Duodenal mucosa (tissue), 2 donors: Measurements from ENCODE around the gene SLC35A4.

Source experiments
- H3K27ac ChIP-seq: one replicate; pipeline ENCODE4 v1.7.0; 2013; ENCODE audit warnings: low read depth, low read length
- H3K27me3 ChIP-seq, 2 donors: one replicate each; pipeline ENCODE4 v1.7.0; 2013; ENCODE audit warnings: low read length in 2 of 2, control low read depth in 1 of 2; ENCODE audit not compliant: insufficient read depth in 2 of 2, control insufficient read depth in 1 of 2
- H3K36me3 ChIP-seq, 2 donors: one replicate each; pipeline ENCODE4 v1.7.0; 2013; ENCODE audit warnings: low read length in 2 of 2, control low read depth in 1 of 2; ENCODE audit not compliant: insufficient read depth in 2 of 2, control insufficient read depth in 1 of 2
- H3K4me1 ChIP-seq, 2 donors: one replicate each; pipeline ENCODE4 v1.7.0; 2013; ENCODE audit warnings: low read length in 2 of 2, control low read depth in 1 of 2; ENCODE audit not compliant: insufficient read depth in 2 of 2, control insufficient read depth in 1 of 2
- H3K4me3 ChIP-seq, 2 donors: one replicate each; pipeline ENCODE4 v1.7.0; 2013; ENCODE audit warnings: low read length in 2 of 2, low read depth in 1 of 2
- H3K9ac ChIP-seq, 2 donors: one replicate each; pipeline ENCODE4 v1.7.0; 2013; ENCODE audit warnings: low read length in 2 of 2, low read depth in 1 of 2
- H3K9me3 ChIP-seq, 2 donors: one replicate each; pipeline ENCODE4 v1.7.0; 2013; ENCODE audit warnings: low read length in 2 of 2, control low read depth in 1 of 2; ENCODE audit not compliant: control insufficient read depth in 1 of 2

SLC35A4 gene, protein sequence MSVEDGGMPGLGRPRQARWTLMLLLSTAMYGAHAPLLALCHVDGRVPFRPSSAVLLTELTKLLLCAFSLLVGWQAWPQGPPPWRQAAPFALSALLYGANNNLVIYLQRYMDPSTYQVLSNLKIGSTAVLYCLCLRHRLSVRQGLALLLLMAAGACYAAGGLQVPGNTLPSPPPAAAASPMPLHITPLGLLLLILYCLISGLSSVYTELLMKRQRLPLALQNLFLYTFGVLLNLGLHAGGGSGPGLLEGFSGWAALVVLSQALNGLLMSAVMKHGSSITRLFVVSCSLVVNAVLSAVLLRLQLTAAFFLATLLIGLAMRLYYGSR

DNA sequence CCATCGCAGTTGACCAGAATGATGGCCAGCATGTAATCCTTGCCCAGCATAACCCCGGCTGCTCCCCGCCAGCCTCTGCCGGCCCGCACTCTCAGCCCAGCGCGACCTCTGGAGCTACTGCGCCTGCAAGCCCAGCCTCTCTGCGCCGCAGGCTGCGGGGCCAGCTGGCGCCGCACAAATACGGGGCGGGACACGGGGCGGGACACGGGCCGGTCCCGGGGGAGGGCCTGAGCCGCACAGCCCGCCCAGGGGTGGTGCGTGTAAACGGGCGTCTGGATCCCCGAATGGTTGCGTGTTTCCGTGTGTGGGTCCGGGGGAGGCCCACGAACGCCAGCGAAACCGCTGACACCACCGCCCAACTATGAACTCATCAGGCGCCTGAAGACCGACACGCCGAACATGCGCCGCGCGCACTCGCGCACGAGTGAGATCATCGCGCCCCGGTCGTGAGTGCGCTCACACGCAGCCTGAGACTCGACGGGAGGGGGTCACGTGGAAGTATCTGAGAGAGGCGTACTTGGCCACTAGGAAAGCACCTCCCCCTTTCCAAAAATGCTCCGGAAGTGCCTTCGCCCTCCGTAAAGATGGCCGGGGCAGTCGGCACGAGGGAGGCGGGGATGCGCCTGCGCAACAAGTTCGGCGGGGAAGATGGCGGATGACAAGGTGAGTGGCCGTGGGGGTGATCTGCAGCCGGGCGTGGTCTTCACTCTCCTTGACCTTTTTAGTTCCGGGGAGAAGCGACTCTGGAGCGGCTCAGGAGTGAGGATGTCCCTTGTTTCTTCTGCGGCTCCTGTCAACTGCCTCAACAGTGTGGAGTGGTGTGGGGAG lies at the start of gene SLC35A4, which contains the start of gene APBB3:
Gene SLC35A4 (plus strand): TSS at position 633 of the 828 bp plus-strand sequence. CDS start 2,342 bp downstream, outside the sequence.
Gene APBB3 (minus strand): TSS at position 403 of the 828 bp plus-strand sequence. CDS start 353 bp downstream, at position 50.
- Histone ChIP-seq H3K9me3 (no peaks in the 10 kb centered on the region), H3K9ac (peak within 1 kb of the TSS; percentile 92 to 99), H3K36me3 (peaks cover 9 to 30% of the 10 kb centered on the region in 2 donors), H3K27ac (peak within 1 kb of the TSS; percentile 94), H3K4me3 (peak within 1 kb of the TSS; percentile 79 to 98), H3K4me1 (peaks cover 31 to 41% of the 10 kb centered on the region in 2 donors), H3K27me3 (no peaks in the 10 kb centered on the region)

DNA sequence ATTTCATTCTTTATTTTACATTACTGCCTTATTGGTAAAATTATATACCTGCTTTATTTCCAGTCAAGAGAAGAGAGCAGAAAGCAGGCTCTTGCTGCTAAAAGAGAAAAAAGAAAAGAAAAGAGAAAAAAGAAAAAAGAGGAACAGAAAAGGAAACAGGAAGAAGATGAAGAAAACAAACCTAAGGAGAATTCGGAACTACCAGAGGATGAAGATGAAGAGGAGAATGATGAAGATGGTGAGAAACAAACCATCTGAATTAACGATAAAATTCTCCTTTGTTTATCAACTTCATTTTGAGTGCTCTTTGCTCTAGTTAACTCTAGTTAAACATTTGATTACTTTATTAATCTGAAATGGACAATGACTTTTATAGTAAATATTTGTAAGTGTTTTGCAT lies 40.6 kb upstream of the SLC35A4 start:
- H3K9me3 ChIP-seq = no peaks in the 10 kb centered on the region
- no peak overlapping the region for H3K4me3 ChIP-seq
- H3K36me3 ChIP-seq = peaks cover 34 to 45% of the 10 kb centered on the region in 2 donors
- no peak overlapping the region for H3K27ac ChIP-seq
- H3K9ac ChIP-seq = no peak overlapping the region
- no peaks in the 10 kb centered on the region for H3K4me1 ChIP-seq
- no peaks in the 10 kb centered on the region for H3K27me3 ChIP-seq

DNA sequence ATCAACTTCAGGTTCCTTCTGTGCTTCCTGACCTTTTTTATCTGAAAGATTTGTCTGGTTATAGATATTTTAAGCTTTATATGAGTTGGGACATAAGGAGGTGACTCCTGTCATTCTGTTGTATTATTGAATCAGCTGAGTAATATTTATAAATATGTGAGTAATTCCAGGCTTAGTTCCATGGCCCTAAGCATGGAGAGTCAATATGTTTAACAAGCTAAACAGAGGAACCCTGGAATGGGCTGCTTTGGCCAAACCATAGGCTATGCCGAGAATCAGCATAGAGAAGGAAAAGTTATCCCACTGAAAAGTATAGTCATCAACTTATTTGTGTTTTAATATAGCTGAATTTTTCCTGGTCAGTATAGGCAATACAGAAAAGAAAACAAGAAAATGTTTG lies 24.4 kb upstream of the SLC35A4 start:
- Histone ChIP-seq H3K27me3 (no peaks in the 10 kb centered on the region), H3K9me3 (no peaks in the 10 kb centered on the region), H3K4me3 (no peak overlapping the region), H3K36me3 (peaks cover 43 to 59% of the 10 kb centered on the region in 2 donors), H3K27ac (no peak overlapping the region), H3K9ac (no peak overlapping the region), H3K4me1 (peaks cover 5 to 8% of the 10 kb centered on the region in 2 donors)

DNA sequence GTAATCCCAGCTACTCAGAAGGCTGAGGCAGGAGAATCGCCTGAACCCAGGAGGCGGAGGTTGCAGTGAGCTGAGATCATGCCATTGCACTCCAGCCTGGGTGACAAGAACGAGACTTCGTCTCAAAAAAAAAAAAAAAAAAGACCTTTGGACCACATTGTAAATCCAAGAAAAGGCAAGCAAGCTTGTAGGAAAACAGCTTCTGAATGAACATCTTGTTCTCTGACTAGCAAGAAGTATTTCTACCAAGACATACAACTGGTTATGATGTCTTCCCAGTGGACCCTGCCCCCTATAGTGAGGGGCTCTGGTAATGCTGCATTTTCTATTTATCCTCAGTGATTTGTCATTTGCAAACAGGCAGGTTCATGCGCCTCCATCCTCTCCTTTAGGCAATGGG lies 21.7 kb upstream of the SLC35A4 start:
- peaks cover 37 to 48% of the 10 kb centered on the region in 2 donors for H3K36me3 ChIP-seq
- no peak overlapping the region for H3K9ac ChIP-seq
- H3K4me1 ChIP-seq = peaks cover 22% of the 10 kb centered on the region in 2 donors
- no peaks in the 10 kb centered on the region for H3K27me3 ChIP-seq
- no peaks in the 10 kb centered on the region for H3K9me3 ChIP-seq
- peak overlapping the region; percentile 17 for H3K27ac ChIP-seq
- H3K4me3 ChIP-seq = no peak overlapping the region

DNA sequence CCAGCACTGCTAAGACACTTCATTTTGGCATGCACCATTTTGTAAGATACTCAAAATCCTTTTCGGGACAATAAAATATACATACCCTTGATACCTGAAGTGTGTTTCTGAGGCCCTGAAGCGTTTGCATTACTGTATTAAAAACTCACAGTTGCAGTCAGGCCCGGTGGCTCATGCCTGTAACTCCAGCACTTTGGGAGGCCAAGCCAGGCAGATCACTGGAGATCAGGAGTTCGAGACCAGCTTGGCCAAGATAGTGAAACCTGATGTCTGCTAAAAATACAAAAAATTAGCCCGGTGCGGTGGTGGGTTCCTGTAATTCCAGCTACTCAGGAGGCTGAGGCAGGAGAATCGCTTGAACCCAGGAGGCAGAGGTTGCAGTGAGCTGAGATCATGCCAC lies 19.6 kb upstream of the SLC35A4 start:
- Histone ChIP-seq H3K4me1 (peaks cover 41 to 42% of the 10 kb centered on the region in 2 donors), H3K36me3 (peaks cover 20 to 37% of the 10 kb centered on the region in 2 donors)

DNA sequence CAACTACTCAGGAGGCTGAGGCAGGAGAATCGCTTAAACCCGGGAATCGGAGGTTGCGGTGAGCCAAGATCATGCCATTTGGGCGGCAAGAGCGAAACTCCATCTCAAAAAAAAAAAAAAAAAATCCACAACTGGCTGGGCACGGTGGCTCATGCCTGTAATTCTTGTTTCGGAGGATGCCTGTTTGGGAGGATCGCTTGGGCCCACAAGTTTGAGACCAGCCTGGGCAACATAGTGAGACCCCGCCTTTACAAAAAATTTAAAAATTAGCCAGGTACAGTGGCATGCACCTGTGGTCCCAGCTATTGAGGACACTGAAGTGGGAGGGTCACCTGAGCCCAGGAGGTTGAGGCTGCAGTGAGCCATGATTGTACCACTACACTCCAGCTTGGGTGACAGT lies 19.0 kb upstream of the SLC35A4 start:
- Histone ChIP-seq H3K9ac (no peak overlapping the region), H3K9me3 (no peaks in the 10 kb centered on the region), H3K27me3 (no peaks in the 10 kb centered on the region), H3K27ac (no peak overlapping the region), H3K4me3 (no peak overlapping the region), H3K36me3 (peaks cover 20 to 39% of the 10 kb centered on the region in 2 donors), H3K4me1 (peaks cover 41 to 42% of the 10 kb centered on the region in 2 donors)

More for the DNA sequence above, 19.6 kb upstream of the SLC35A4 start:
- Histone ChIP-seq H3K4me3 (no peak overlapping the region), H3K9ac (no peak overlapping the region), H3K27me3 (no peaks in the 10 kb centered on the region), H3K27ac (no peak overlapping the region), H3K9me3 (no peaks in the 10 kb centered on the region)

DNA sequence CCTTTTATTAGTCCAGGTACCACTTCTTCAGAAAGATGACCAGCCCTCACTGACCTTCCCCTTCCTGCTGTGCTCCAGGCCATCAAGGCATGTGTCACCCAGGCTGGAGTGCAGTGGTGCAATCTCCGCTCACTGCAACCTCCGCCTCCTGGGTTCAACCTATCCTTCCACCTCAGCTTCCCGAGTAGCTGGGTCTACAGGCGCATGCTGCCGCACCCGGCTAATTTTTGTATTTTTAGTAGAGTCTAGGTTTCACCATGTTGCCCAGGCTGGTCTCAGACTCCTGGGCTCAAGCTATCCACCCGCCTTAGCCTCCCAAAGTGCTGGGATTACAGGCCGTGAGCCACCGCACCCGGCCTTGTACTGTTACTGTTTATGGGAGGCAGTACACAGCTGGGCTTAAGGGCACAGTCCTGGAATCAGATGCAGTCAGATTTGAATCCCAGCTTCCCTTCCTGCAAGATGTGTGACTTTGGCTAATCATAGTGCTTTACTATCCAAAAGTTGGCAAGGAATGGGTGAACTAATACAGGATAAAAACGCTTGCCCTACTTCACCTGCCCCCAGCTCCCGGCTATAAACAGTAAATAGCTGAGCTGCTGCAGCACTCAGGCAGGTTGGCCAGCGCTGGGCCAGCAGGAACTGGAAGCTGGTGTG lies 17.6 kb upstream of the SLC35A4 start:
- Histone ChIP-seq H3K27ac (peak overlapping the region; percentile 96), H3K4me3 (peak overlapping the region; percentile 60 to 73), H3K9me3 (no peaks in the 10 kb centered on the region), H3K36me3 (peaks cover 16 to 39% of the 10 kb centered on the region in 2 donors), H3K27me3 (no peaks in the 10 kb centered on the region), H3K9ac (peak overlapping the region; percentile 36 to 84), H3K4me1 (peaks cover 41 to 42% of the 10 kb centered on the region in 2 donors)

DNA sequence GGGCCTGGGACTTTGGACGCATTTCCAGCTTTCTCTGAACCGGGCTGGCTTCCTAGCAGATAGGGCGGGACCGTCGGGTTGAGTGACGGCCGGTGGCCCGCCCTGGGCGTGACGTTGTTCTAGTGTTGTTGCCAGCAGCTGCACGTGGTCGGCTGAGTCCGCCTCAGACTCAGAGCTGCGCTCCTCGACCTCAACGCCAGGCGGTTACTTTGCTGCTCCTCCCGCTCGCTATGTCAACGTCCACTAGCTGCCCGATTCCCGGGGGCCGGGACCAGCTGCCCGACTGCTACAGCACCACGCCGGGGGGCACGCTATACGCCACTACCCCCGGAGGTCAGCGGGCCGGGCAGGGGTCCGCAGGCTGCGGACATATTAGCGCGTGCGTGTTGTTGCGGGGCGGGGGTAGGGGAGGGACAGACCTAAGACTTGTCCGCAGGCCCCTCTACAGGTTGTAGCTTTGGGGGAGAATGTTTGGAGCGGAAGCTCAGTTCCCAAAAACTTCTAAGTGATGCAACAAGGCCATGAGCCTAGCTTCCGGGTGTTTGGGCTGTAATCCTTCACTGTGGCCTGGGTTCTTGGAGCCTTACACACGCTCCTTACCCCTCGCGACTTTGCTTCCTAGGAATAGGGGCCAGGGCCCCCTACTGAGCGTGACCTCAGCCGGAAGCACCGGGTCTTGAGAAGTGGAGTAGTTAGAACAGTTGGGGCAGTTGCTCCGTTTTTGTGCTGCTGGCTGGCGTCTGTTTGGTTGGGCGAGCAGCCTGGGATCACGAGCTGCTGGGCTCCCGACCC lies 16.9 kb upstream of the SLC35A4 start, which contains the start of gene EIF4EBP3:
Gene EIF4EBP3 (plus strand): TSS at position 155 of the 792 bp plus-strand sequence. CDS start 76 bp downstream, at position 231.
- Histone ChIP-seq H3K36me3 (peaks cover 15 to 37% of the 10 kb centered on the region in 2 donors), H3K4me3 (peak within 1 kb of the TSS; percentile 60 to 73), H3K27ac (peak within 1 kb of the TSS; percentile 96), H3K27me3 (no peaks in the 10 kb centered on the region), H3K4me1 (peaks cover 41 to 42% of the 10 kb centered on the region in 2 donors), H3K9ac (peak within 1 kb of the TSS; percentile 68 to 84), H3K9me3 (no peaks in the 10 kb centered on the region)

DNA sequence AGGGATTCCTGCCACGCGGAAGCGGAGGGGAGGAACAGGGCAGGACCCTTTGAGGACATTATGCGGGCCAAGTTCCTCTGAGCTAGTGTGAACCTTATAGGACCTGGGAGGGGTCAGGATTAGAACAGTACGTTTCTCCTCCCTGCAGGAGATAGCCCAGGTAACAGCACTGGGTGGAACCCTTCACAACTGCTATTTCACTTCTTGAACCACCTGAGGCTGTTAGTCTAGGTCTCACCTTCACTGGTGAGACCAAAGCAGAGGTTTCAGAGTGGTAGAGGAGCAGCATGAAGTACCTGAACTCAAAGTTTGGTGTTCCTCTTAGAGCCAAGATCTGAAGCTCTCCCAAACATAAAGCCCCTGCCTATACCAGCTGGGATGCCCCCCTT lies 16.3 kb upstream of the SLC35A4 start:
- no peaks in the 10 kb centered on the region for H3K27me3 ChIP-seq
- H3K36me3 ChIP-seq = peaks cover 15 to 40% of the 10 kb centered on the region in 2 donors
- peaks cover 39% of the 10 kb centered on the region in 2 donors for H3K4me1 ChIP-seq
- no peaks in the 10 kb centered on the region for H3K9me3 ChIP-seq
- peak overlapping the region; percentile 96 for H3K27ac ChIP-seq
- peak overlapping the region; percentile 68 to 84 for H3K9ac ChIP-seq
- peak overlapping the region; percentile 60 to 73 for H3K4me3 ChIP-seq
